Adrenal gland (tissue), 12 donors: ENCODE results near the gene TLCD2. TPM values are rescaled to one million over a fixed set of nuclear protein-coding genes. Genes with fewer than 3 reads are reported as not detected.
A peak's percentile ranks its signal among the peaks of the same experiment; 100 is the strongest.

Experiments used
- DNase-seq, 7 donors: peaks; one replicate each; pipeline ENCODE4 v3.0.0-alpha.2; 2019 to 2020
- H3K27ac ChIP-seq, 5 donors: fragments of 200-600 bp; sonication (generic) in 4 of 5; 1 replicate in 3 of 5; 2 replicates in 2 of 5; pipeline versions ENCODE4 v1.5.1 to v1.8.0; 2016 to 2020; ENCODE audit warnings: mild to moderate bottlenecking in 1 of 5
- H3K27me3 ChIP-seq: fragments of 200-600 bp; 2 replicates; pipeline ENCODE4 v1.8.0; 2021
- H3K36me3 ChIP-seq, 2 donors: fragments of 200-600 bp; replicated peaks in 1 of 2; 1 replicate in 1 of 2; 2 replicates in 1 of 2; pipeline versions ENCODE4 v1.5.1 to v1.8.0; 2018 to 2022
- H3K4me1 ChIP-seq, 2 donors: fragments of 200-600 bp; replicated peaks in 1 of 2; 1 replicate in 1 of 2; 2 replicates in 1 of 2; pipeline versions ENCODE4 v1.5.1 to v1.8.0; 2018 to 2021
- H3K4me3 ChIP-seq, 4 donors: fragments of 200-600 bp; sonication (generic) in 3 of 4; one replicate each; pipeline ENCODE4 v1.5.1; 2016 to 2018
- H3K9me3 ChIP-seq, 3 donors: fragments of 200-600 bp; sonication (generic) in 1 of 3; replicated peaks in 1 of 3; 1 replicate in 2 of 3; 2 replicates in 1 of 3; pipeline versions ENCODE4 v1.5.1 to v1.8.0; 2016 to 2021
- POLR2A ChIP-seq, 2 donors: fragments of 450-650 bp; IDR thresholded peaks; one replicate each; pipeline ENCODE4 v1.6.1; 2017; ENCODE audit warnings: antibody characterized with exemption in 2 of 2, mild to moderate bottlenecking in 2 of 2, moderate library complexity in 1 of 2
- WGBS, 4 donors: extraction: QIAGEN DNeasy Blood & Tissue Kit in 2 of 4; methylation state at CpG; one replicate each; pipeline versions ENCODE4 v1.1.5 to v1.1.7; 2013 to 2017; 5-methylcytosine and 5-hydroxymethylcytosine counted together
- intact Hi-C, 2 donors: fragments of 100-400 bp; cut with DNase I; formaldehyde crosslinking; loops; one replicate each; pipeline versions ENCODE4 v1.14.1 to v1.15.0; 2022 to 2023
- polyA plus RNA-seq, 3 donors: library from polyadenylated mRNA; stranded (reverse); fragments of 200-250 nt in 2 of 3; fragments of 350-450 nt in 1 of 3; fragmentation: Illumina TruSeq in 1 of 3; extraction: RNeasy Lipid Tissue Mini Kit (QIAGEN cat#74804) in 1 of 3; gene quantifications; one replicate each; pipeline ENCODE4 v1.2.3, GENCODE V29; 2013 to 2014
- total RNA-seq, 9 donors: library from RNA; depleted of rRNA in 4 of 9; stranded (reverse); fragments of >200 nt in 4 of 9; fragments of 120-200 nt in 1 of 9; fragmentation: NEBNext Ultra II Directional in 1 of 9; extraction: Animal tissue kit (Norgen Biotek cat#: 25700) in 1 of 9; gene quantifications; one replicate each; pipeline versions ENCODE4 v1.1.0 to v1.2.4, GENCODE V29; 2013 to 2023
- TF ChIP-seq, protein P1 (sequence below), 6 experiments: fragments of 450-650 bp in 4 of 6; fragments of 200-600 bp in 2 of 6; sonication (generic) in 1 of 6; IDR thresholded peaks; 1 replicate in 5 of 6; 2 replicates in 1 of 6; pipeline versions ENCODE4 v1.5.1 to v1.8.0; 2016 to 2021; ENCODE audit warnings: antibody characterized with exemption in 6 of 6, mild to moderate bottlenecking in 2 of 6, moderate library complexity in 1 of 6
- donor health status: healthy with polysubstance abuse.
- donor health status: Bipolar disorder and iron deficiency.
- donor health status: DM: yes; HTN: yes; CAD: no.
- donor health status: DM: no; HTN: no; CAD: no.
- donor health status: DM: no; HTN: no; CAD: no.
- donor health status: DM: yes; HTN: yes; CAD: no.

TLCD2 gene
- total and polyA plus RNA-seq, 12 donors = 4.3 to 58.8 (median 10.6) TPM

DNA sequence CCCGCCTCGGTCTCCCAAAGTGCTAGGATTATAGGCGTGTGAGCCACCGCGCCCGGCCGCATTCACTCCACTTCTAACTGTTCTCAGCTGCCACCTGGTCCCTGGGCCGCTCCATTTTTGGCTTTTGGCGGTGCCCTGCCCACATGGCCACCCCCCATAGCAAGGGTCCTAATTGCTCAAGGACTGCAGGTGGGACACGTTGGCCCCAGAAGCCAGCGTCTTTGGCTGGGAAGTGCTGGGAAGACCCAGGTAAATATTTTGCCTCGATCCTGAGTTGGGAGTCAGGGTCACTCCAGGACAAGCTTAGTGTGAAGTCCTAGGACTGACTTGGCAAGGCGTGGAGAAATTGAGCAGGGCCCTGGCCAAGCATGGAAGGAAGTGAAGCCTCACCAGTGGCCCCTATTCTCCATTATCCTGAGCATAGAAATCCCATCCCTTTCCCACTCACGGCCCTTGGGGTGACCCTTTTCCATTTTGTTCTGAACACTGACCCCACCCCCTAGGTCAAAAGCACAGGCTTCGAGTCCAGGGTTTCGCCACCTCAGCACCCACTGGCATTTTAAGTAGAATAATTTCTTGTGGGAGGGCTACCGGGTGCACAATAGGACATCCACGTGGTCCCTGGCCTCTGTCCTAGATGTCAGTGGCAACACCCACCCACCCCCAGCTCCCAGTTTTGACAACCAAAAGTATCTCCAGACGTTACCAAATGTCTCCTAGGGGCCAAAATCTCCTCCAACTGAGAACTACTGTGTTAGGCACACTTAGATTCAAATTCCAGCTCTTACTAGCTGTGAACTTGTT is 8.4 kb upstream of the TLCD2 start:
- Histone ChIP-seq H3K27ac (peak overlapping the region in 4 of 5 donors; percentile 92 to 100 (median 100)), H3K4me1 (peaks cover 13 to 29% of the 10 kb centered on the region in 2 donors), H3K27me3 (no peaks in the 10 kb centered on the region), H3K9me3 (no peaks in the 10 kb centered on the region), H3K4me3 (peak overlapping the region in 1 of 4 donors; percentile 71), H3K36me3 (peaks cover 0 to 6% of the 10 kb centered on the region in 2 donors)
- TF ChIP-seq, protein P1, sequence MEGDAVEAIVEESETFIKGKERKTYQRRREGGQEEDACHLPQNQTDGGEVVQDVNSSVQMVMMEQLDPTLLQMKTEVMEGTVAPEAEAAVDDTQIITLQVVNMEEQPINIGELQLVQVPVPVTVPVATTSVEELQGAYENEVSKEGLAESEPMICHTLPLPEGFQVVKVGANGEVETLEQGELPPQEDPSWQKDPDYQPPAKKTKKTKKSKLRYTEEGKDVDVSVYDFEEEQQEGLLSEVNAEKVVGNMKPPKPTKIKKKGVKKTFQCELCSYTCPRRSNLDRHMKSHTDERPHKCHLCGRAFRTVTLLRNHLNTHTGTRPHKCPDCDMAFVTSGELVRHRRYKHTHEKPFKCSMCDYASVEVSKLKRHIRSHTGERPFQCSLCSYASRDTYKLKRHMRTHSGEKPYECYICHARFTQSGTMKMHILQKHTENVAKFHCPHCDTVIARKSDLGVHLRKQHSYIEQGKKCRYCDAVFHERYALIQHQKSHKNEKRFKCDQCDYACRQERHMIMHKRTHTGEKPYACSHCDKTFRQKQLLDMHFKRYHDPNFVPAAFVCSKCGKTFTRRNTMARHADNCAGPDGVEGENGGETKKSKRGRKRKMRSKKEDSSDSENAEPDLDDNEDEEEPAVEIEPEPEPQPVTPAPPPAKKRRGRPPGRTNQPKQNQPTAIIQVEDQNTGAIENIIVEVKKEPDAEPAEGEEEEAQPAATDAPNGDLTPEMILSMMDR (IDR thresholded peaks at IDR 0.05) = no peak
- TF ChIP-seq POLR2A (IDR thresholded peaks at IDR 0.05) = no peak
- 78 to 82% (median 79%) methylated on average over 17 to 19 of the region's 19 CpGs for WGBS, 4 donors
- intact Hi-C loops = no loop called here
- DNase-seq = peak in 4 of 7 donors; percentile 26 to 68 (median 34)

DNA sequence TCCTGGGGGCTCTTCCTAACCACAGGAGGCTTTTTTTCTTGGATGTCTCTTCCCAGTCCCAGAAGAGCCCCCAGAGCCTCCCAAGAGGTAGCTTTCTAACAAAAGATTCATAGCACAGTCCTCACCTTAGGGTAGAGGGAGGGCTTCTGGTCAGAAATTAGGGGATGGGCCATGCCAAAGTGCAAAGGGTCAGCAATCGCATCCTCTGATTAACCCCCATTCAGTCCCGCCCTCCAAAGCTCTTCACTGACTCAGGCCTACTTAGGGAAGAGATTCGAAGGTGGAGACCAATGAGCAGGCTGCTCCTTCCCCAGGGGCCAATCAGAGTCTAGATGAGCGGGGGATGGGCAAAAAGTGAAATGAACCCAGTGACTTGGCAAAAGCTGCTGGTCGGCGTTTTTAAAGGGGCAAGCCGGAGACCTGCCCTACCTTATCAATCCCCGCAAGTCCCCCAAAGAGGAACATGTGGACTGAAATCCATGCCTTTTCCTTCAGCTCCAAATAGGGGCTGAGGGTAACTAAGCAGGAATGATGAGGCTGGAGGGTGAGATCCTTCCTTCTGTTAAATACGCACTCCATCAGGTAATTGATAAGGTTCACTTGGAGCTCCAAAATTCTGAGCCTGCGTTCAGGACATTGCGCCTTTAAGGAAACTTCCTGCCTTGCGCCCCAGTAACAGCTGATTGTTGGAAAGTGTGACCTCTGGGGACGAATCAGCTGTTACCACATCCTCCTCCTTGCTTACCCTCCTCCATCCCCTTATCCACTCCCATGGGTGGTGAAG is 6.9 kb upstream of the TLCD2 start:
- intact Hi-C loops = no loop called here
- WGBS, 4 donors = 0 to 1% (median 0%) methylated on average over 11 to 13 of the region's 13 CpGs
- DNase-seq = peak; percentile 94 to 99 (median 98)

DNA sequence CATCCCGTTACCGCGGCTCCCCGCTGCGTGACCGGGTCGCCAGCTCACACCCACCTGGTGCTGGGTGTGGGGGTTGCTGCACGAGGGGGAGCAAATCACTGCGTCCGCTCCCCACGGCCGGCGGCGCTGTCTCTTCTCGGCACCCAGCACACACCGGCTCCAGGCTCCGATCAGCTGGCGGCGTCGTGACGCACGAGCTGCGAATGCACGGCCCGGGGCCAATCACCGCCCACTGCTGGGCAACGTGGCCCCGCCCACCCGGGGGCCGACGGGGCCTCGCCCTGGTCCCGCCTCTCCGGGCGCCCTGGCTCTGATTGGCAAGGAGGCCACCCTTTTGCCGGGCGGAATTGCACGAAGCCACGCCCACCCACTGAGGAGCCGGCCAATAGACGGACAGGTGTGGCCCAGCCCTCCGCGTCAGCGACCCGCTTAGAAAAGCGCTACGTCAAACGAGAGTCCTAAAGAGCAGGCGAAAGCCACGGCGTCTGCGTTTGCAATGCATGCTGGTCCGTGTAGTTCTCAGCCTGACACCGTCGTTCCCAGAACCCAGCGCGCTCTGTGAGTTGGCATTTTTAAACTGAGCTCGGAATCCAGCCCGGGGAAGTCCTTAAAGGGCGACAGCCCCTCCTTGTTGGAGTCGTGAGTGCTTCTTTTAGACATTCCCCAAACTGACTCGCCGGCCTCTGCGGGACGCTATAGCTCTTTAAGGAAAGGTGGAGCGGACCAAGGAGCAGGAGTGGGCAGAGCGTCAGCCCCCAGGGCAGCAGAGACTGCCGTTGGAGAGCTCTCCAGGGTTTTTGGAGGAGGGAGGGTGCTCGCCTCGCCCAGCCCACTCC is 6.1 kb upstream of the TLCD2 start:
- TF ChIP-seq POLR2A (IDR thresholded peaks at IDR 0.05) = peak; percentile 100
- TF ChIP-seq, protein P1 (IDR thresholded peaks at IDR 0.05) = no peak
- 0 to 2% (median 0%) methylated on average over 13 to 70 of the region's 70 CpGs for WGBS, 4 donors
- Histone ChIP-seq H3K36me3 (peaks cover 0 to 27% of the 10 kb centered on the region in 2 donors), H3K9me3 (no peaks in the 10 kb centered on the region), H3K27me3 (no peaks in the 10 kb centered on the region), H3K4me1 (peaks cover 20 to 45% of the 10 kb centered on the region in 2 donors), H3K4me3 (peak overlapping the region; percentile 86 to 100 (median 95)), H3K27ac (peak overlapping the region; percentile 99 to 100 (median 100))
- intact Hi-C loops = no loop called here
- DNase-seq = peak; percentile 100

More for the DNA sequence above, 6.9 kb upstream of the TLCD2 start:
- TF ChIP-seq, protein P1 (IDR thresholded peaks at IDR 0.05) = peak in 2 of 6 experiments; percentile 3 to 9
- TF ChIP-seq POLR2A (IDR thresholded peaks at IDR 0.05) = peak; percentile 35 to 81
- Histone ChIP-seq H3K9me3 (no peaks in the 10 kb centered on the region), H3K4me3 (peak overlapping the region in 3 of 4 donors; percentile 71 to 86 (median 76)), H3K36me3 (peaks cover 0 to 20% of the 10 kb centered on the region in 2 donors), H3K27ac (peak overlapping the region; percentile 92 to 100 (median 99)), H3K27me3 (no peaks in the 10 kb centered on the region), H3K4me1 (peaks cover 20 to 38% of the 10 kb centered on the region in 2 donors)
